Thoracic aorta (tissue), 2 donors: Measurements from ENCODE around the gene RCCD1. TPM values are rescaled to one million over a fixed set of nuclear protein-coding genes. Genes with fewer than 3 reads are reported as not detected.

Experiments used
- ATAC-seq: fragments of 150-250 bp; one replicate; pipeline ENCODE4 v1.8.0; 2017; ENCODE audit warnings: low read depth; ENCODE audit not compliant: insufficient number of reproducible peaks, low FRiP score
- DNase-seq: peaks from one replicate; pipeline ENCODE4 v3.0.0-alpha.2; 2020; ENCODE audit warnings: low spot score
- H3K27ac ChIP-seq, 2 donors: fragments of 200-600 bp; sonication (generic); 1 replicate in 1 of 2; 2 replicates in 1 of 2; pipeline ENCODE4 v1.5.1; 2016; ENCODE audit warnings: mild to moderate bottlenecking in 2 of 2, moderate library complexity in 2 of 2
- H3K27me3 ChIP-seq: fragments of 200-600 bp; sonication (generic); replicated peaks from 2 replicates; pipeline ENCODE4 v1.6.0; 2016; ENCODE audit warnings: mild to moderate bottlenecking; ENCODE audit not compliant: insufficient read depth
- H3K36me3 ChIP-seq: fragments of 200-600 bp; sonication (generic); one replicate; pipeline ENCODE4 v1.5.1; 2016
- H3K4me1 ChIP-seq, 2 donors: fragments of 200-600 bp; sonication (generic); 1 replicate in 1 of 2; 2 replicates in 1 of 2; pipeline versions ENCODE4 v1.5.1 to v1.6.0; 2016; ENCODE audit warnings: low read depth in 2 of 2, mild to moderate bottlenecking in 1 of 2; ENCODE audit not compliant: control insufficient read depth in 1 of 2
- H3K4me3 ChIP-seq: fragments of 200-600 bp; sonication (generic); 2 replicates; pipeline ENCODE4 v1.5.1; 2016; ENCODE audit warnings: mild to moderate bottlenecking
- H3K9me3 ChIP-seq: fragments of 200-600 bp; sonication (generic); 2 replicates; pipeline ENCODE4 v1.5.1; 2016
- total RNA-seq, 2 donors: library from RNA; depleted of rRNA; stranded (reverse); fragments of >200 nt; gene quantifications; one replicate each; pipeline versions ENCODE4 v1.1.0 to v1.2.3, GENCODE V29; 2016
- TF ChIP-seq, protein P1 (sequence below): fragments of 200-600 bp; sonication (generic); IDR thresholded peaks from one replicate; pipeline ENCODE4 v1.5.1; 2019; ENCODE audit warnings: antibody characterized with exemption

Gene RCCD1
- total RNA-seq, 2 donors from 2014 or later: 8.6 to 23.7 TPM

DNA sequence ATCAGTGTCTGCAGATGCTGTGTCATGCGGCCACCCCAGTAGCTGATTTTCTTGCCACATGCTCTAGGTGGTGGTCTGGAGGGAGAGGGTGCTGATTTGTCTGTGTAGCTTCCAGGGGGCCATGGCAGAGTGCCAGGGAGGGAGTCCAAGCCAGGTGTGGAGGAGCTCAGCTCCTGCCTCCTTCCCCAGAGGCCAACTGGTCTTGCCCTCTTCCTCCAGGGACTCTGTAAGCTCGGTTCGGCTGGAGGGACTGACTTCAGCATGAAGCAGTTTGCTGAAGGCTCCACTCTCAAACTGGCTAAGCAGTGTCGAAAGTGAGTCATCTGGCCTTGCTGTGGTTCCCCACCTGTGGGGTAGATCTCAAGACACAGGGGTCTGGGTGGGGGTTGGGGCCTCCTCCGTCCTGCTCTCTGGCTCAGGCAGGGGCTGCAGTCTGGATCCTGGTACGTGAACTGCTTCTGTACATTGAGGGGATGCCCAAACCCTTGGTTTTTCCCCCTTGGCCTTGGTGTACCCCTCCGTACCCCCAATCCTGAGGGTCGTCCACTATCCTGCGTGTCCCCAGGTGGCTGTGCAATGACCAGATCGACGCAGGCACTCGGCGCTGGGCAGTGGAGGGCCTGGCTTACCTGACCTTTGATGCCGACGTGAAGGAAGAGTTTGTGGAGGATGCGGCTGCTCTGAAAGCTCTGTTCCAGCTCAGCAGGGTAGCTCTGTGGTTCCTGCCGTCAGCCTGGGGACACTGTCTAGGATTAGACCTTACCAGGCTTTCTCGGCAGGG is 6.9 kb upstream of the RCCD1 start:
- DNase-seq (no peak), ATAC-seq (no peak)
- Histone ChIP-seq H3K4me1 (no peaks in the 10 kb centered on the region), H3K27ac (no peak overlapping the region), H3K4me3 (no peak overlapping the region), H3K36me3 (peaks cover 74% of the 10 kb centered on the region), H3K27me3 (no peaks in the 10 kb centered on the region), H3K9me3 (no peaks in the 10 kb centered on the region)
- TF ChIP-seq, protein P1, sequence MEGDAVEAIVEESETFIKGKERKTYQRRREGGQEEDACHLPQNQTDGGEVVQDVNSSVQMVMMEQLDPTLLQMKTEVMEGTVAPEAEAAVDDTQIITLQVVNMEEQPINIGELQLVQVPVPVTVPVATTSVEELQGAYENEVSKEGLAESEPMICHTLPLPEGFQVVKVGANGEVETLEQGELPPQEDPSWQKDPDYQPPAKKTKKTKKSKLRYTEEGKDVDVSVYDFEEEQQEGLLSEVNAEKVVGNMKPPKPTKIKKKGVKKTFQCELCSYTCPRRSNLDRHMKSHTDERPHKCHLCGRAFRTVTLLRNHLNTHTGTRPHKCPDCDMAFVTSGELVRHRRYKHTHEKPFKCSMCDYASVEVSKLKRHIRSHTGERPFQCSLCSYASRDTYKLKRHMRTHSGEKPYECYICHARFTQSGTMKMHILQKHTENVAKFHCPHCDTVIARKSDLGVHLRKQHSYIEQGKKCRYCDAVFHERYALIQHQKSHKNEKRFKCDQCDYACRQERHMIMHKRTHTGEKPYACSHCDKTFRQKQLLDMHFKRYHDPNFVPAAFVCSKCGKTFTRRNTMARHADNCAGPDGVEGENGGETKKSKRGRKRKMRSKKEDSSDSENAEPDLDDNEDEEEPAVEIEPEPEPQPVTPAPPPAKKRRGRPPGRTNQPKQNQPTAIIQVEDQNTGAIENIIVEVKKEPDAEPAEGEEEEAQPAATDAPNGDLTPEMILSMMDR: no peak

DNA sequence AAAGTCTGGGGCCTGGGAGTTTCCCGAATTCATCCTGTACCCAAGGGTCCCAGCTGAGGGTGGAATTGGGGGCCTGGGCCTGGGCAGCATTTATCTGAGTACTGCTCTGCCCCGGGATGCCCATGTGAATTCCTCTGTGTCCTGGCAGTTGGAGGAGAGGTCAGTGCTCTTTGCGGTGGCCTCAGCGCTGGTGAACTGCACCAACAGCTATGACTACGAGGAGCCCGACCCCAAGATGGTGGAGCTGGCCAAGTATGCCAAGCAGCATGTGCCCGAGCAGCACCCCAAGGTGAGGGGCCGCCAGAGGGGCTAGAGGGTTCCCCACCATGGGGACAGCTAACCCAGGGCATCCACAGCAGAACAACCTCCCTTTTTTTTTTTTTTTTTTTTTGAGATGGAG is 6.2 kb upstream of the RCCD1 start:
- Histone ChIP-seq H3K4me1 (no peaks in the 10 kb centered on the region), H3K9me3 (no peaks in the 10 kb centered on the region), H3K27me3 (no peaks in the 10 kb centered on the region), H3K4me3 (no peak overlapping the region), H3K27ac (no peak overlapping the region), H3K36me3 (peaks cover 74% of the 10 kb centered on the region)
- TF ChIP-seq, protein P1: no peak
- DNase-seq (no peak), ATAC-seq (no peak)

DNA sequence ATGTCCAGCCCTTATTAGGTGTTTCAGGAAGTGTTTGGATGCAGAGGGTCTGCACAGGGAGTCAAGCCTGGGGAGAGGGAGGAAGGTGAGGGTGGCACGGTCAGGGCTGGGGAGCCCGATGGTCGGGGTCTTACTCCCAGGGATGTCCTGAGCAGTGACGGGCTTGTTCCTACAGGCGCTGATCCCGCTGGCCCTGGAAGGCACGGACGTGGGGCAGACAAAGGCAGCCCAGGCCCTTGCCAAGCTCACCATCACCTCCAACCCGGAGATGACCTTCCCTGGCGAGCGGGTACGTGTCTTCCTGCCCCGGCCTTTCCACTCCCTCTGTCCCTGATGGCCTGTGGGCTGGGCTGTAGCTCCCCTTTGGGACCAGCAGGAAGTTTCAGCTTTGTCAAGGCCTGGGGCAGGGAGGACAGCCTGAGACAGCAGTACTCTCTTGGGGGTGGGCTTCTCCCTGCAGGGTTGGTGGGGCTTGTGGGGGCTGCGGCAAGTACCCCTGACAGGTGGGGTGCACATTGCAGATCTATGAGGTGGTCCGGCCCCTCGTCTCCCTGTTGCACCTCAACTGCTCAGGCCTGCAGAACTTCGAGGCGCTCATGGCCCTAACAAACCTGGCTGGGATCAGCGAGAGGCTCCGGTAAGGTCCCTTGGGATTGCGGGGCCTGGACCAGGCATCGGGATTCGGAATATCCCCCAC is 4.6 kb upstream of the RCCD1 start:
- H3K9me3 ChIP-seq: no peaks in the 10 kb centered on the region
- peaks cover 62% of the 10 kb centered on the region for H3K36me3 ChIP-seq
- H3K4me1 ChIP-seq: peaks cover 0 to under 1% of the 10 kb centered on the region in 2 donors
- DNase-seq: no peak
- H3K27me3 ChIP-seq: no peaks in the 10 kb centered on the region
- H3K4me3 ChIP-seq: no peak overlapping the region
- H3K27ac ChIP-seq: no peak overlapping the region
- TF ChIP-seq, protein P1: no peak
- ATAC-seq: no peak

DNA sequence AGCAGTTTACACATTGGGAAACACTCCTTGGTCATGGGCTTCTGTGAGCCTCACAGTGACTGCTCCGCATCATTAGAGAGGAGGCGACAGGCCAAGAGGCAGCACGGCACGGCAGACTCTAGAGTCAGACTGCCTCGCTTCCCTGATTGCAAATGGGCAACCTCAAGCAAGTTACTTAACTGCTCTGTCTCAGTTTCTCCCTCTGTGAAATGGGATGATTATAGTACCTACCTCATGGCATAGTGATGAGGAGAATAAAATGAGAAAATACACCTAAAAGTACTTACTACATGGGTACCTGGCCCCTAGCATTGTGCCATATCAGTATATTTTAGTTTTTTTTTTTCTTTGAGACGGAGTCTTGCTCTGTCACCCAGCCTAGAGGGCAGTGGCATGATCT is 4.0 kb upstream of the RCCD1 start:
- Histone ChIP-seq H3K4me3 (no peak overlapping the region), H3K36me3 (peaks cover 60% of the 10 kb centered on the region), H3K9me3 (no peaks in the 10 kb centered on the region), H3K27me3 (no peaks in the 10 kb centered on the region), H3K4me1 (peaks cover 0 to 6% of the 10 kb centered on the region in 2 donors), H3K27ac (no peak overlapping the region)
- DNase-seq (no peak), ATAC-seq (no peak)
- TF ChIP-seq, protein P1: no peak

DNA sequence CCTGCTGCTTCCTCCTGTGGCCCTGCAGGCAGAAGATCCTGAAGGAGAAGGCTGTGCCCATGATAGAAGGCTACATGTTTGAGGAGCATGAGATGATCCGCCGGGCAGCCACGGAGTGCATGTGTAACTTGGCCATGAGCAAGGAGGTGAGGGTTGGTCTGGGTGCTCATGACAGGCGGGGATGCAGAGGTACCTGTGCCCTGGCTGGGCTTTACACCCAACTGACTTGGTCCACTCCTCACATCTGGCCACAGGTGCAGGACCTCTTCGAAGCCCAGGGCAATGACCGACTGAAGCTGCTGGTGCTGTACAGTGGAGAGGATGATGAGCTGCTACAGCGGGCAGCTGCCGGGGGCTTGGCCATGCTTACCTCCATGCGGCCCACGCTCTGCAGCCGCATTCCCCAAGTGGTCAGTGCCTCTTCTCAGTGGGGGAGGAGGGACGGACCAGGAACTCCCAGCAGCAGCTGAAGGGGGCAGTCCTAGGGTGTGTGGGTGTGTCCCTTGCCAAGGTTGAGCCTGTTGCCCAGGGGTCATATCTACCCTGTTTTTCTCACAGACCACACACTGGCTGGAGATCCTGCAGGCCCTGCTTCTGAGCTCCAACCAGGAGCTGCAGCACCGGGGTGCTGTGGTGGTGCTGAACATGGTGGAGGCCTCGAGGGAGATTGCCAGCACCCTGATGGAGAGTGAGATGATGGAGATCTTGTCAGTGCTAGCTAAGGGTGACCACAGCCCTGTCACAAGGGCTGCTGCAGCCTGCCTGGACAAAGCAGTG is 1.6 kb upstream of the RCCD1 start:
- peaks cover 15 to 24% of the 10 kb centered on the region in 2 donors for H3K4me1 ChIP-seq
- no peaks in the 10 kb centered on the region for H3K9me3 ChIP-seq
- H3K36me3 ChIP-seq: peaks cover 45% of the 10 kb centered on the region
- ATAC-seq (no peak), DNase-seq (no peak)
- H3K4me3 ChIP-seq: no peak overlapping the region
- TF ChIP-seq, protein P1: no peak
- H3K27me3 ChIP-seq: no peaks in the 10 kb centered on the region
- no peak overlapping the region for H3K27ac ChIP-seq
